Tibial nerve (tissue), 4 donors: Measurements from ENCODE around the gene HIRIP3. TPM values are rescaled to one million over a fixed set of nuclear protein-coding genes. Genes with fewer than 3 reads are reported as not detected.

Experiments
- DNase-seq, 2 donors: peaks; one replicate each; pipeline ENCODE4 v3.0.0-alpha.2; 2019; ENCODE audit warnings: low spot score in 2 of 2
- H3K27ac ChIP-seq, 4 donors: fragments of 200-600 bp; sonication (generic) in 3 of 4; one replicate each; pipeline ENCODE4 v1.5.1; 2017 to 2019; ENCODE audit warnings: mild to moderate bottlenecking in 1 of 4
- H3K27me3 ChIP-seq, 2 donors: fragments of 200-600 bp; sonication (generic) in 1 of 2; one replicate each; pipeline versions ENCODE4 v1.5.1 to v1.6.0; 2017 to 2019
- H3K36me3 ChIP-seq, 3 donors: fragments of 200-600 bp; sonication (generic); one replicate each; pipeline ENCODE4 v1.5.1; 2018 to 2019
- H3K4me1 ChIP-seq, 4 donors: fragments of 200-600 bp; sonication (generic) in 3 of 4; one replicate each; pipeline ENCODE4 v1.5.1; 2017 to 2019
- H3K4me3 ChIP-seq, 4 donors: fragments of 200-600 bp; sonication (generic) in 3 of 4; one replicate each; pipeline ENCODE4 v1.5.1; 2017 to 2019; ENCODE audit warnings: mild to moderate bottlenecking in 1 of 4, moderate library complexity in 1 of 4
- H3K9me3 ChIP-seq, 4 donors: fragments of 200-600 bp; sonication (generic) in 3 of 4; one replicate each; pipeline ENCODE4 v1.5.1; 2017 to 2019
- CTCF ChIP-seq, 5 experiments: fragments of 200-600 bp in 3 of 5; fragments of 450-650 bp in 2 of 5; sonication (generic) in 3 of 5; IDR thresholded peaks; one replicate each; pipeline ENCODE4 v1.5.1; 2016 to 2019; ENCODE audit warnings: antibody characterized with exemption in 5 of 5, mild to moderate bottlenecking in 3 of 5, moderate library complexity in 2 of 5
- EP300 ChIP-seq, 2 donors: sonication (generic); formaldehyde crosslinking; IDR thresholded peaks; one replicate each; pipeline ENCODE4 v1.6.1; 2017; ENCODE audit warnings: antibody characterized with exemption in 2 of 2, mild to moderate bottlenecking in 1 of 2
- POLR2A ChIP-seq, 2 donors: fragments of 450-650 bp; IDR thresholded peaks; one replicate each; pipeline ENCODE4 v1.6.1; 2017; ENCODE audit warnings: antibody characterized with exemption in 2 of 2, mild to moderate bottlenecking in 2 of 2, moderate library complexity in 2 of 2
- WGBS, 2 donors: methylation state at CpG; one replicate each; pipeline ENCODE4 v1.1.5; 2018; 5-methylcytosine and 5-hydroxymethylcytosine counted together
- total RNA-seq, 4 donors: library from RNA; depleted of rRNA; stranded (reverse); fragments of >200 nt; gene quantifications; one replicate each; pipeline ENCODE4 v1.1.0, GENCODE V29; 2016

HIRIP3 gene
- total RNA-seq, 4 donors from 2014 or later, result 12.6 to 26.7 (median 22.6) TPM

- no peak for DNase-seq
- peaks cover 0 to under 1% (median 0%) of the 10 kb centered on the region in 3 donors for H3K36me3 ChIP-seq
- H3K4me1 ChIP-seq, result peaks cover 0 to 18% (median 4%) of the 10 kb centered on the region in 4 donors
- no peak overlapping the region for H3K27ac ChIP-seq
- peaks cover 0 to 7% of the 10 kb centered on the region in 2 donors for H3K27me3 ChIP-seq
- no peak overlapping the region for H3K4me3 ChIP-seq
- no peak for TF ChIP-seq CTCF (IDR thresholded peaks at IDR 0.05)
- no peak for TF ChIP-seq EP300 (IDR thresholded peaks at IDR 0.05)
- no peak for TF ChIP-seq POLR2A (IDR thresholded peaks at IDR 0.05)
- H3K9me3 ChIP-seq, result no peaks in the 10 kb centered on the region
- 84 to 90% methylated on average over 5 of the region's 5 CpGs for WGBS, 2 donors
Observed at GRCh38 chr16:29958756-29959155, 36.7 kb downstream of the HIRIP3 start.

GRCh38 chr16:29951625-29952365 lies 43.6 kb downstream of the HIRIP3 start:
- TF ChIP-seq CTCF (IDR thresholded peaks at IDR 0.05) (no peak), POLR2A (IDR thresholded peaks at IDR 0.05) (no peak), EP300 (IDR thresholded peaks at IDR 0.05) (no peak)
- Histone ChIP-seq H3K27ac (no peak overlapping the region), H3K4me1 (no peaks in the 10 kb centered on the region), H3K27me3 (peaks cover 0 to 2% of the 10 kb centered on the region in 2 donors), H3K36me3 (no peaks in the 10 kb centered on the region), H3K9me3 (no peaks in the 10 kb centered on the region), H3K4me3 (no peak overlapping the region)
- WGBS, 2 donors, result 80 to 86% methylated on average over 8 of the region's 8 CpGs
- no peak for DNase-seq

- WGBS, 2 donors, result 93 to 95% methylated on average over 4 of the region's 4 CpGs
- H3K4me3 ChIP-seq, result no peak overlapping the region
- H3K9me3 ChIP-seq, result no peaks in the 10 kb centered on the region
- TF ChIP-seq POLR2A (IDR thresholded peaks at IDR 0.05), result no peak
- no peaks in the 10 kb centered on the region for H3K4me1 ChIP-seq
- no peaks in the 10 kb centered on the region for H3K27me3 ChIP-seq
- no peak for DNase-seq
- no peaks in the 10 kb centered on the region for H3K36me3 ChIP-seq
- no peak overlapping the region for H3K27ac ChIP-seq
Observed at GRCh38 chr16:29950806-29951461, 44.5 kb downstream of the HIRIP3 start.

GRCh38 chr16:29947897-29948296 lies 47.5 kb downstream of the HIRIP3 start:
- no peak for TF ChIP-seq POLR2A (IDR thresholded peaks at IDR 0.05)
- TF ChIP-seq CTCF (IDR thresholded peaks at IDR 0.05), result no peak
- TF ChIP-seq EP300 (IDR thresholded peaks at IDR 0.05), result no peak
- 81 to 90% methylated on average over 2 of the region's 2 CpGs for WGBS, 2 donors
- no peak for DNase-seq
- H3K36me3 ChIP-seq, result no peaks in the 10 kb centered on the region
- peaks cover 0 to 10% (median 0%) of the 10 kb centered on the region in 4 donors for H3K4me1 ChIP-seq
- no peaks in the 10 kb centered on the region for H3K9me3 ChIP-seq
- no peaks in the 10 kb centered on the region for H3K27me3 ChIP-seq
- no peak overlapping the region for H3K4me3 ChIP-seq
- H3K27ac ChIP-seq, result no peak overlapping the region

- Histone ChIP-seq H3K4me3 (no peak overlapping the region), H3K9me3 (no peaks in the 10 kb centered on the region), H3K4me1 (peaks cover 0 to 10% (median 0%) of the 10 kb centered on the region in 4 donors), H3K27me3 (no peaks in the 10 kb centered on the region), H3K27ac (peak overlapping the region in 1 of 4 donors; percentile 46), H3K36me3 (no peaks in the 10 kb centered on the region)
- no peak for DNase-seq
- no peak for TF ChIP-seq CTCF (IDR thresholded peaks at IDR 0.05)
- no peak for TF ChIP-seq POLR2A (IDR thresholded peaks at IDR 0.05)
- no peak for TF ChIP-seq EP300 (IDR thresholded peaks at IDR 0.05)
- 52 to 61% methylated on average over 11 of the region's 11 CpGs for WGBS, 2 donors
Observed at GRCh38 chr16:29943846-29944799, 51.3 kb downstream of the HIRIP3 start.
